C4-2B (cell line): Measurements from ENCODE around the gene C15orf39.

Source experiments
- ZFX ChIP-seq: fragments of 450-650 bp; IDR thresholded peaks from 2 replicates; pipeline ENCODE4 v1.6.1; 2017
- TF ChIP-seq, protein P1 (sequence below): fragments of 450-650 bp; conservative IDR thresholded peaks from 2 replicates; pipeline ENCODE4 v1.5.1; 2017; ENCODE audit warnings: mild to moderate bottlenecking

GRCh38 chr15:75193976-75194375 lies 7.7 kb upstream of the C15orf39 start:
- no peak for TF ChIP-seq ZFX
- TF ChIP-seq, protein P1, sequence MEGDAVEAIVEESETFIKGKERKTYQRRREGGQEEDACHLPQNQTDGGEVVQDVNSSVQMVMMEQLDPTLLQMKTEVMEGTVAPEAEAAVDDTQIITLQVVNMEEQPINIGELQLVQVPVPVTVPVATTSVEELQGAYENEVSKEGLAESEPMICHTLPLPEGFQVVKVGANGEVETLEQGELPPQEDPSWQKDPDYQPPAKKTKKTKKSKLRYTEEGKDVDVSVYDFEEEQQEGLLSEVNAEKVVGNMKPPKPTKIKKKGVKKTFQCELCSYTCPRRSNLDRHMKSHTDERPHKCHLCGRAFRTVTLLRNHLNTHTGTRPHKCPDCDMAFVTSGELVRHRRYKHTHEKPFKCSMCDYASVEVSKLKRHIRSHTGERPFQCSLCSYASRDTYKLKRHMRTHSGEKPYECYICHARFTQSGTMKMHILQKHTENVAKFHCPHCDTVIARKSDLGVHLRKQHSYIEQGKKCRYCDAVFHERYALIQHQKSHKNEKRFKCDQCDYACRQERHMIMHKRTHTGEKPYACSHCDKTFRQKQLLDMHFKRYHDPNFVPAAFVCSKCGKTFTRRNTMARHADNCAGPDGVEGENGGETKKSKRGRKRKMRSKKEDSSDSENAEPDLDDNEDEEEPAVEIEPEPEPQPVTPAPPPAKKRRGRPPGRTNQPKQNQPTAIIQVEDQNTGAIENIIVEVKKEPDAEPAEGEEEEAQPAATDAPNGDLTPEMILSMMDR: no peak
